ENCODE results near the gene GALK1.

The GALK1 gene

GRCh38 chr17:75730065-75730464 is 34.9 kb downstream of the GALK1 start:
- Histone ChIP-seq H2AFZ (ENCODE audit: low read depth, low read length) (no peak overlapping the region), H4K20me1 (ENCODE audit: insufficient read depth, low read length) (no peaks in the 10 kb centered on the region), H3K27ac (ENCODE audit: low read length) (no peak overlapping the region), H3K9ac (ENCODE audit: low read length) (no peak overlapping the region), H3K36me3 (replicated peaks; ENCODE audit: low read depth, low read length) (no peaks in the 10 kb centered on the region), H3K27me3 (ENCODE audit: low read depth, low read length) (no peaks in the 10 kb centered on the region), H3K4me1 (ENCODE audit: low read length) (peaks cover 4% of the 10 kb centered on the region; the same call in 1 of the 2 replicates), H3K4me3 (ENCODE audit: low read length) (no peak overlapping the region), H3K79me2 (ENCODE audit: low read length) (no peaks in the 10 kb centered on the region), H3K4me2 (ENCODE audit: low read length) (no peak overlapping the region), H3K9me3 (ENCODE audit: insufficient read depth, low read length) (no peaks in the 10 kb centered on the region)
- TF ChIP-seq CTCF (IDR thresholded peaks at IDR 0.05; ENCODE audit: low read depth, low read length) (no peak), EZH2phosphoT487 (IDR thresholded peaks at IDR 0.05; ENCODE audit: low read depth) (no peak)

- Histone ChIP-seq H3K4me3 (ENCODE audit: low read length) (no peak overlapping the region), H3K27me3 (ENCODE audit: low read depth, low read length) (no peaks in the 10 kb centered on the region), H4K20me1 (ENCODE audit: insufficient read depth, low read length) (no peaks in the 10 kb centered on the region), H3K4me1 (ENCODE audit: low read length) (no peaks in the 10 kb centered on the region), H3K27ac (ENCODE audit: low read length) (no peak overlapping the region), H3K36me3 (replicated peaks; ENCODE audit: low read depth, low read length) (no peaks in the 10 kb centered on the region), H2AFZ (ENCODE audit: low read depth, low read length) (no peak overlapping the region), H3K9me3 (ENCODE audit: insufficient read depth, low read length) (no peaks in the 10 kb centered on the region), H3K79me2 (ENCODE audit: low read length) (no peaks in the 10 kb centered on the region), H3K4me2 (ENCODE audit: low read length) (no peak overlapping the region), H3K9ac (ENCODE audit: low read length) (no peak overlapping the region)
- no peak for TF ChIP-seq EZH2phosphoT487 (IDR thresholded peaks at IDR 0.05; ENCODE audit: low read depth)
Measured at GRCh38 chr17:75729351-75729750, 35.6 kb downstream of the GALK1 start.

GRCh38 chr17:75727391-75727790 is 37.6 kb downstream of the GALK1 start:
- H4K20me1 ChIP-seq (ENCODE audit: insufficient read depth, low read length): no peaks in the 10 kb centered on the region
- no peaks in the 10 kb centered on the region for H3K79me2 ChIP-seq (ENCODE audit: low read length)
- no peak overlapping the region for H2AFZ ChIP-seq (ENCODE audit: low read depth, low read length)
- H3K4me1 ChIP-seq (ENCODE audit: low read length): no peaks in the 10 kb centered on the region
- H3K4me2 ChIP-seq (ENCODE audit: low read length): no peak overlapping the region
- H3K9ac ChIP-seq (ENCODE audit: low read length): no peak overlapping the region
- no peaks in the 10 kb centered on the region for H3K9me3 ChIP-seq (ENCODE audit: insufficient read depth, low read length)
- H3K4me3 ChIP-seq (ENCODE audit: low read length): no peak overlapping the region
- TF ChIP-seq CTCF (IDR thresholded peaks at IDR 0.05; ENCODE audit: low read depth, low read length): no peak
- no peak for TF ChIP-seq EZH2phosphoT487 (IDR thresholded peaks at IDR 0.05; ENCODE audit: low read depth)
- no peak overlapping the region for H3K27ac ChIP-seq (ENCODE audit: low read length)
- no peaks in the 10 kb centered on the region for H3K36me3 ChIP-seq (replicated peaks; ENCODE audit: low read depth, low read length)
- no peaks in the 10 kb centered on the region for H3K27me3 ChIP-seq (ENCODE audit: low read depth, low read length)

- Histone ChIP-seq H3K4me1 (ENCODE audit: low read length) (no peaks in the 10 kb centered on the region), H4K20me1 (ENCODE audit: insufficient read depth, low read length) (no peaks in the 10 kb centered on the region), H3K4me3 (ENCODE audit: low read length) (no peak overlapping the region), H3K4me2 (ENCODE audit: low read length) (no peak overlapping the region), H3K27ac (ENCODE audit: low read length) (no peak overlapping the region), H3K27me3 (ENCODE audit: low read depth, low read length) (peaks cover 10% of the 10 kb centered on the region), H3K9ac (ENCODE audit: low read length) (no peak overlapping the region), H2AFZ (ENCODE audit: low read depth, low read length) (no peak overlapping the region), H3K79me2 (ENCODE audit: low read length) (no peaks in the 10 kb centered on the region), H3K36me3 (replicated peaks; ENCODE audit: low read depth, low read length) (no peaks in the 10 kb centered on the region), H3K9me3 (ENCODE audit: insufficient read depth, low read length) (no peaks in the 10 kb centered on the region)
- no peak for TF ChIP-seq CTCF (IDR thresholded peaks at IDR 0.05; ENCODE audit: low read depth, low read length)
- TF ChIP-seq EZH2phosphoT487 (IDR thresholded peaks at IDR 0.05; ENCODE audit: low read depth): no peak
Measured at GRCh38 chr17:75725504-75725903, 39.5 kb downstream of the GALK1 start.

Data from OCI-LY3 (cell line).